Measurements from ENCODE around the gene LY6G5B. TPM values are rescaled to one million over a fixed set of nuclear protein-coding genes. Genes with fewer than 3 reads are reported as not detected.
A peak's percentile ranks its signal among the peaks of the same experiment; 100 is the strongest.

LY6G5B gene
- total RNA-seq, 3 donors from 2014 or later, result 22.6 to 24.0 (median 22.9) TPM

- Mint-ChIP-seq H3K4me1 (ENCODE audit: low read depth) (peaks cover 64% of the 10 kb centered on the region), H3K27me3 (ENCODE audit: low read depth) (no peaks in the 10 kb centered on the region), H3K9me3 (no peaks in the 10 kb centered on the region), H3K36me3 (ENCODE audit: insufficient read depth) (peaks cover 43% of the 10 kb centered on the region), H3K4me3 (peak overlapping the region; percentile 89)
- ATAC-seq, result no peak
- no peak for DNase-seq
These were observed 5.6 kb upstream of the LY6G5B start for GRCh38 chr6:31663961-31664789.

- Mint-ChIP-seq H3K4me3 (peak within 1 kb of the TSS; percentile 89), H3K9me3 (no peaks in the 10 kb centered on the region), H3K27me3 (ENCODE audit: low read depth) (no peaks in the 10 kb centered on the region), H3K4me1 (ENCODE audit: low read depth) (peaks cover 57% of the 10 kb centered on the region), H3K36me3 (ENCODE audit: insufficient read depth) (peaks cover 50% of the 10 kb centered on the region)
- DNase-seq (peak; percentile 82), ATAC-seq (peak; percentile 41 to 42)
These were observed 4.8 kb upstream of the LY6G5B start, which contains the start of gene GPANK1 for GRCh38 chr6:31664790-31665500. GPANK1 (minus strand) TSS chr6:31664997; CDS start chr6:31664478, 519 bp downstream.

GRCh38 chr6:31665501-31666336, 4.1 kb upstream of the LY6G5B start, which contains the start of gene CSNK2B:
CSNK2B (plus strand) TSS chr6:31666080; CDS start chr6:31666832, 752 bp downstream.
- peak; percentile 85 for ATAC-seq
- H3K36me3 Mint-ChIP-seq (ENCODE audit: insufficient read depth), result peaks cover 57% of the 10 kb centered on the region
- peak within 1 kb of the TSS; percentile 89 for H3K4me3 Mint-ChIP-seq
- peaks cover 53% of the 10 kb centered on the region for H3K4me1 Mint-ChIP-seq (ENCODE audit: low read depth)
- H3K27me3 Mint-ChIP-seq (ENCODE audit: low read depth), result no peaks in the 10 kb centered on the region
- H3K9me3 Mint-ChIP-seq, result no peaks in the 10 kb centered on the region
- DNase-seq, result peak; percentile 96

- ATAC-seq, result no peak
- no peak for DNase-seq
- Mint-ChIP-seq H3K4me1 (ENCODE audit: low read depth) (peaks cover 47% of the 10 kb centered on the region), H3K36me3 (ENCODE audit: insufficient read depth) (peaks cover 57% of the 10 kb centered on the region), H3K4me3 (peak overlapping the region; percentile 89), H3K9me3 (no peaks in the 10 kb centered on the region), H3K27me3 (ENCODE audit: low read depth) (no peaks in the 10 kb centered on the region)
These were observed 3.3 kb upstream of the LY6G5B start for GRCh38 chr6:31666337-31666965.

- DNase-seq (no peak), ATAC-seq (no peak)
- peaks cover 14% of the 10 kb centered on the region for H3K4me1 Mint-ChIP-seq (ENCODE audit: low read depth)
- H3K4me3 Mint-ChIP-seq, result peak overlapping the region; percentile 26
- H3K36me3 Mint-ChIP-seq (ENCODE audit: insufficient read depth), result peaks cover 10% of the 10 kb centered on the region
- H3K27me3 Mint-ChIP-seq (ENCODE audit: low read depth), result no peaks in the 10 kb centered on the region
- no peaks in the 10 kb centered on the region for H3K9me3 Mint-ChIP-seq
These were observed 6.6 kb downstream of the LY6G5B start for GRCh38 chr6:31676322-31676903.

GRCh38 chr6:31676904-31677303, 7.1 kb downstream of the LY6G5B start:
- DNase-seq (no peak), ATAC-seq (no peak)
- peaks cover 17% of the 10 kb centered on the region for H3K4me1 Mint-ChIP-seq (ENCODE audit: low read depth)
- H3K36me3 Mint-ChIP-seq (ENCODE audit: insufficient read depth), result peaks cover 10% of the 10 kb centered on the region
- no peak overlapping the region for H3K4me3 Mint-ChIP-seq
- no peaks in the 10 kb centered on the region for H3K9me3 Mint-ChIP-seq
- H3K27me3 Mint-ChIP-seq (ENCODE audit: low read depth), result no peaks in the 10 kb centered on the region

- Mint-ChIP-seq H3K4me1 (ENCODE audit: low read depth) (peaks cover 17% of the 10 kb centered on the region), H3K27me3 (ENCODE audit: low read depth) (no peaks in the 10 kb centered on the region), H3K4me3 (no peak overlapping the region), H3K9me3 (no peaks in the 10 kb centered on the region), H3K36me3 (ENCODE audit: insufficient read depth) (peaks cover 4% of the 10 kb centered on the region)
- DNase-seq (no peak), ATAC-seq (no peak)
These were observed 8.2 kb downstream of the LY6G5B start for GRCh38 chr6:31677955-31678354.

- Mint-ChIP-seq H3K4me1 (ENCODE audit: low read depth) (peaks cover 19% of the 10 kb centered on the region), H3K4me3 (peak within 1 kb of the TSS; percentile 78), H3K9me3 (no peaks in the 10 kb centered on the region), H3K36me3 (ENCODE audit: insufficient read depth) (no peaks in the 10 kb centered on the region), H3K27me3 (ENCODE audit: low read depth) (no peaks in the 10 kb centered on the region)
- DNase-seq, result peak; percentile 60
- ATAC-seq, result peak; percentile 64 to 71
These were observed 10.7 kb downstream of the LY6G5B start, which contains the start of gene LY6G5C for GRCh38 chr6:31680226-31681134. LY6G5C (minus strand) TSS chr6:31681067; CDS start chr6:31680373, 694 bp downstream.

- peaks cover 19% of the 10 kb centered on the region for H3K4me1 Mint-ChIP-seq (ENCODE audit: low read depth)
- ATAC-seq (peak; percentile 76 to 81), DNase-seq (peak; percentile 34)
- peaks cover 5% of the 10 kb centered on the region for H3K36me3 Mint-ChIP-seq (ENCODE audit: insufficient read depth)
- peak overlapping the region; percentile 78 for H3K4me3 Mint-ChIP-seq
- no peaks in the 10 kb centered on the region for H3K9me3 Mint-ChIP-seq
- H3K27me3 Mint-ChIP-seq (ENCODE audit: low read depth), result no peaks in the 10 kb centered on the region
These were observed 11.4 kb downstream of the LY6G5B start for GRCh38 chr6:31681135-31681671.

GRCh38 chr6:31683591-31683990, 13.8 kb downstream of the LY6G5B start:
- no peaks in the 10 kb centered on the region for H3K9me3 Mint-ChIP-seq

GRCh38 chr6:31686483-31686882, 16.7 kb downstream of the LY6G5B start:
- Mint-ChIP-seq H3K4me3 (no peak overlapping the region), H3K4me1 (ENCODE audit: low read depth) (peaks cover 7% of the 10 kb centered on the region), H3K9me3 (no peaks in the 10 kb centered on the region), H3K27me3 (ENCODE audit: low read depth) (no peaks in the 10 kb centered on the region), H3K36me3 (ENCODE audit: insufficient read depth) (peaks cover 13% of the 10 kb centered on the region)
- DNase-seq (no peak), ATAC-seq (no peak)

More at GRCh38 chr6:31683591-31683990, 13.8 kb downstream of the LY6G5B start:
- DNase-seq (no peak), ATAC-seq (no peak)
- Mint-ChIP-seq H3K4me3 (no peak overlapping the region), H3K36me3 (ENCODE audit: insufficient read depth) (peaks cover 13% of the 10 kb centered on the region), H3K4me1 (ENCODE audit: low read depth) (peaks cover 19% of the 10 kb centered on the region), H3K27me3 (ENCODE audit: low read depth) (no peaks in the 10 kb centered on the region)

- Mint-ChIP-seq H3K4me3 (no peak overlapping the region), H3K36me3 (ENCODE audit: insufficient read depth) (peaks cover 15% of the 10 kb centered on the region), H3K27me3 (ENCODE audit: low read depth) (no peaks in the 10 kb centered on the region), H3K9me3 (no peaks in the 10 kb centered on the region), H3K4me1 (ENCODE audit: low read depth) (peaks cover 5% of the 10 kb centered on the region)
- ATAC-seq, result no peak
- DNase-seq, result no peak
These were observed 17.5 kb downstream of the LY6G5B start for GRCh38 chr6:31687321-31687720.

All from activated T-cell treated with anti-CD3 and anti-CD28 coated beads, Interleukin-2, amount 50 U/mL, for 4 hours (primary cell).